GM10266 (cell line): ENCODE data around the gene XYLT1.

Source experiments
- DNase-seq: peaks from one replicate; pipeline ENCODE4 v3.0.0; 2012; ENCODE audit errors: extremely low spot score
- CTCF ChIP-seq: IDR thresholded peaks from 2 replicates; pipeline ENCODE4 v1.5.1; 2012; ENCODE audit warnings: mild to moderate bottlenecking, low read depth; ENCODE audit not compliant: control insufficient read depth, insufficient read depth; ENCODE audit errors: missing control alignments

Gene XYLT1

DNA sequence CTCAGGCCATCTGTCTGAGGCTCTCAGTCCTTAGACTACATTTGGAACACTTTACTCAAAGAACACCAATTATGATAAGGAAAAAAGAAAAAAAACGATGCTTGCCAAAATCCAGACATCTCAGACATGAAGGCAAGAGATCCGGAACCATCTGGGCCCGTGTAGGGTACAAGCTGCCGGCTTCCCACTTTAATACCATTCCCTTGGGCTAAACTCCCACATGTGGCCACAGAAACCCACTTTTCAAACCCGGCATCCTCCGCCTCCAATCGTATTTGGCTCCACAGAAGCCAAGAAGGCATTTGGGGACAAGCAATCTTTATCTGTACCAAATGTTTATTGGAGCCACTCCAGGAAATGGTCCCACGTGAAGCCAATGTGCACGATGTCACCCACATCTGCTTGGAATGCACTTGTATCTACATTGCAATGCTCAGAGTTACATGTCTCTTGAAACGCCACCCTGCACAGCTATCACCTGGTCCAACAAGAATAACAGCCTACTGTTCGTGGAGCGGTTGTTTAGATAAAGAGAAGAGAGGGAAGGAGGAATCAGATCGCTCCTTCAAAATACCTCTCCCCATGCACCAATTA, 33.5 kb downstream of the XYLT1 start:
- no peak for TF ChIP-seq CTCF
- no peak for DNase-seq

DNA sequence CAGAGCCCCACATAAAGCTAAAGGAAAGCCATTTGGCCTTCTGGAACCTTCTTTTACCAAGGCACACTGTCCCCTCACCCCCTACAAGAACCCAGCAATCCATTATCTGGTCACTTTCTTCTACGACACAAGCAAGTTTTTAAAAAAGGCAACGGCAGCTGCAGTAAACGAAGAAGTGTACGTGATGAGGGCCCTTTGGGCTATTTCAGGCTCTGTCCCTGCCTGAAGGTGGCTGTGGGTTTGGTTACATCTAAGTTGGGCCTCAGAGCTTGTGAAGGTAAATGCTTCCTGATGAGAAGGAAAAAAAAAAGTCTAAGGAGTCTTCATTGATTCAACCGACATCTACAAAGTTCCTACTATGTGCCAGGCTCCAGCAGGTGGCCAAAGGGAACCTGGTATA, 35.4 kb downstream of the XYLT1 start:
- DNase-seq: no peak
- TF ChIP-seq CTCF: no peak

DNA sequence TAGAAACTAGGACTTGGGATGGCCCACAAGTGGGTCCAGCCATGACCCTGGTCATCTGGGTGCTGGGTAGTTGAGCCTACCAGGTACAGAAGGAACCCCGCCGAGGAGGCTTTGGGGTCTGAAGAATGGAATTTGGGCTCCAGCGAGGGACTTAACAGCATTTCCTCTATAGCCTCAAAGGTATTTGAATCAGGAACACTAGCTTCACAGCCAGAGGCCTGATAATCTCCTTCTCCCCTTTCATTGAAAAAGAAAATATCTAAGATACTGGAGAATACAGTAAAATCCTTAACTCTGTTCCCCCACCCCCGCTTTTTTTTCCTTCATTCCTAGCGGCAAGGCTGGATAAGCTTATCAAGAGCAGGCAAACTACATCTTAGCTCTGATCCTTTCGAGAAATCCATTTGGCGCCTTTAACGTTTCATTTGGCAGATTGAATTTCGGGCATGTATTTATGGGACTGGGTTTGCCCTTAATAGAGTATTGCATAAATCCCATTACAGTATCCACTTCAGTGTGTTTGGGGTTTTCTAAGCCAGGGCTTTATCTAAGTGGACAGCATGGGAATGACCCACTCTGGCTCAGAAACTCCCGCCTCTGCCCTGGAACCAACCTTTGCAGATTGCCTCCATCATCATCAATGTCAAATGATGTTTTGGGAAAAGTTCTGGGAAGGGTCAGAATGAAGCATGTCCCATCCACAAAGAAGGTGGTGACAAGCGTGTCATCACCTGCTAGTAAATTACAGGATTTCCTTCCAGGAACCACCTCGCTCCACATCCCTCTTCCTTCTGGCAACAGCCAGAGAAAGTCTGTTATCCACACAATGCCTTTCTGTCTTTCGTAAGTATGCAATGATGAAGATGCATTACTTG, 36.9 kb downstream of the XYLT1 start:
- TF ChIP-seq CTCF: no peak
- no peak for DNase-seq

- no peak for DNase-seq
- no peak for TF ChIP-seq CTCF
Observed at GRCh38 chr16:17432901-17433576, 37.7 kb downstream of the XYLT1 start.

- no peak for TF ChIP-seq CTCF
- DNase-seq: no peak
Observed at GRCh38 chr16:17431968-17432625, 38.7 kb downstream of the XYLT1 start.

DNA sequence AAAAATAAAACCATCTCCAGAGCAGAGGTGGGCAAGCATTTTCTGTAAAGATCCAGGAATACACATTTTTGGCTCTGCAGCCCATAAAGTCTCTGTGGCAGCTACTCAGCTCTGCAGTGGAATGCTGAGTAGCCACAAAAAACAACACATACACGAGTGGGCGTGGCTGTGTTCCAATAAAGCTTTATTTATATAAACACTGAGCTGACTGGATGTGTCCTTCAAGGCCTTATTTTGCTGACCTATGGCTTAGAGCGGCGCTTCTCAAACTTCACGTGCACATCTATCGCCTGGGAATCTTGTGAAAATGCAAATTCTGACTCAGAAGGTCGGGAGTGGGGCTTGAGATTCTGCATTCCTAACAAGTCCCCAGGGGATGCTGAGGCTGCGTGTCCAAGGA, 39.7 kb downstream of the XYLT1 start:
- DNase-seq: no peak
- no peak for TF ChIP-seq CTCF
